Cardiac fibroblast (primary cell): ENCODE data around the gene BBLN.

ENCODE experiments used
- DNase-seq, 2 donors: peaks; one replicate each; pipeline versions ENCODE4 v3.0.0 to v3.0.0-alpha.2; 2010; ENCODE audit warnings: low read depth in 2 of 2
- H3K4me3 ChIP-seq, 2 donors: replicated peaks in 1 of 2; 1 replicate in 1 of 2; 2 replicates in 1 of 2; pipeline ENCODE4 v1.5.1; 2011; ENCODE audit warnings: low read depth in 2 of 2, low read length in 2 of 2, mild to moderate bottlenecking in 2 of 2, moderate library complexity in 1 of 2
- CTCF ChIP-seq: IDR thresholded peaks from one replicate; pipeline ENCODE4 v1.5.1; 2011; ENCODE audit warnings: low read depth, mild to moderate bottlenecking, low read length, inconsistent platforms

The BBLN gene

DNA sequence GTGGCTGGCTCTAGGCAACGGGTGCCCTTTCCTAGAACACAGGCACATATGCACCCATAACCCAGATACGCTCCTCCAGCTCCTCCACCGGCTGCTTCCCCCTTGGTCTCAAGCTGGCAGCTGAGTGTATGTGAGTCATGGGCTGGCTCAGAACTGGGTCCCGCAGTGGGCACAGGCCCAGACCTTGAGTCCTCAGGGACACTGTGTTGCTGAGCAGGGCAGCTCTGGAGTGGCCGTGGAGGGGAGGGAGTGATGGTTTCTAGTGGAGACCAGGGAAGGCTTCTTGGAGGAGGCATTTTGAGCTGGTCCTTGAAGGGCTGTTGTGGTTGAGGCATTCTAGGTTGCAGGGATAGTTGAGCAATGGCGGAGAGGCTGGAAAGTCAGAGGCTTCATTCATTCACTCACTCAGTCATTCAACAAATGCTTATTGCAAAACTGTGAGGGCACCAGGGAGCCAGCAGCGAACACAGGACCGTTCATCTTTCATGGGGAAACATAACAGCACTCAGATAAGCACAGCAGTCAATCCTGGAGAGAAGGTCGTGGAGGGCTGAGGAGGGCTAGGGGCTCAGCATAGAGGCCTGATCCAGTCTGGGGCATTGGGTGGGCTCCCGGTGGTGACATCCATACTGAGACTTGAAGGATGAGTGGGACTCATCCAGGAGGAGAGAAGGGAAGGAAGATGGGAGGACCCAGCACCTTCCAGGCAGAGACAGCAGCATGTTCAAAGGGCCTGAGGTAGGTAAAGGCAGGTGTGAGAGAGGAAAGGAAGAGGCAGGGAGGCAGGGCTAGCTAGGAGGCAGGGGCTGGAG is 2.4 kb downstream of the BBLN start:
- TF ChIP-seq CTCF, result no peak
- H3K4me3 ChIP-seq, result no peak overlapping the region
- peak; percentile 44 to 59 for DNase-seq

DNA sequence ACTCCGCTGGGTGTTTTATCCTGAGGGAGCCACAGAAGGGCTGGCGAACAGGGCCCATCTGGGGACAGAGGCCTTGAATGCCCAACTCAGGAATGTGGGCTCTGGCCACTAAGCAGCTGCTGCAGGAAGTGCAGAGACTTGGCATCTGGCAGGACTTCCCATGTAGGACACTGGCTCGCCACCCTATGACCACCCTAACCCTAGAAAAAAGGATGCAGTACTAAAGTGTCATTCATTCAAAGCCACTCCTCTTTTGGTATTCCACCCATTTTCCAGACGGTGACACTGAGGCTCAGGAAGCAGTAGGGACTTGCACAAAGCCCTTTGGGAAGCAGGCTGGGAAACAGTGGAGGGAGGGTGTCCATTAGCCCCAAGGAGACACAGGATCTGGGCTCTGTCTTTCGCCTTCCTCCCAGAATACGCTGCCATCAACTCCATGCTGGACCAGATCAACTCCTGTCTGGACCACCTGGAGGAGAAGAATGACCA is 3.0 kb downstream of the BBLN start:
- no peak for TF ChIP-seq CTCF

GRCh38 chr9:128163523-128164306 is 3.6 kb downstream of the BBLN start:
- DNase-seq, result no peak
- H3K4me3 ChIP-seq, result no peak overlapping the region
- no peak for TF ChIP-seq CTCF

More for the DNA sequence above, 3.0 kb downstream of the BBLN start:
- DNase-seq, result no peak
- H3K4me3 ChIP-seq, result no peak overlapping the region

DNA sequence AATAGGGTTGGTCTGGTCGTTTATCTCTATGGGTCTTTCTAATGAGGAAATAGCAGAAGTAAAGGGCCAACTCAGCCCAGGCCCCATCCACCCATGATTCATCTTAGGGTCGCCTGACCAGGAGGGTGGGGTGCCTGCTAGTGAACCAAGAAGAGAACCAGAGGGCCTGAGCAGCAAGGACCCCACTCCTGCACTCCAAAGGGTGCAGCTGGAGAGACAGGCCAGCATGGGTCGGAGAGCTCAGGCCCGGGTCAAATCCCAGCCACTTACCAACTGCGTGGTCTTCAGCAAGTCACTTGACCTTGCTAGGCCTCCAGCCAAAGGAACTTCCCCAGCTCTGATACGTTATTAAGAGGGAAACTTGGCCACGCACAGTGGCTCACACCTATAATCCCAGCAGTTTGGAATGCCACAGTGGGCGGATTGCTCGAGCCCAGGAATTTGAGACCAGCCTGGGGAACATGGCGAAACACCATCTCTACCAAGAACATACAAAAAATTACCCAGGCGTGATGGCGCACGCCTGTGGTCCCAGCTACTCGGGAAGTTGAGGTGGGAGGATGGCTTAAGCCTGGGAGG is 4.3 kb downstream of the BBLN start:
- no peak for TF ChIP-seq CTCF
- peak in 1 of 2 donors; percentile 22 for DNase-seq
- no peak overlapping the region for H3K4me3 ChIP-seq

DNA sequence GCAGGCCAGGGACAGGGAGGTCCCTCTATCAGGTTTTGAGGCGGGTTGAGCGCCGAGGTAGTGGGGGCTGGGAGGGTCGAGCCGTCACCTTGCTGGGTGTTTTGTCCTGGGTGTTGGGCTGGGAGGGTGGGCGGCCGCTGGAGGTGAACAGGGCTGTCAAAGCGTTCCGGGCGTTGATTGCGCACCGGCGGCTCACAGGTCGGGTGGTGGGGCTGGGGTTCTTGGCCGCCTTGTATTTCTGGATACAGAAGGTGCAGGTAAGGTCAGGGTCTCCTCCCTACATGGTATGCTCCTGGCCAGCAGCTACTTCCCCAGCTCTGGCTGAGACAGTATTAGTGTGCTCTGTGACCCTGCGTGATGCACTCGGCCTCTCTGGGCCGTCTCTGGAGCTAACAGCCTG is 6.1 kb downstream of the BBLN start:
- no peak for TF ChIP-seq CTCF
- DNase-seq, result no peak
- H3K4me3 ChIP-seq, result no peak overlapping the region

- no peak for TF ChIP-seq CTCF
- DNase-seq, result no peak
- no peak overlapping the region for H3K4me3 ChIP-seq
Observed at GRCh38 chr9:128167209-128167608, 7.1 kb downstream of the BBLN start.
